Activated B cell treated with CpG ODN at 0.5 μM for 24 hours (primary cell): ENCODE results near the gene GAST. TPM values are rescaled to one million over a fixed set of nuclear protein-coding genes. Genes with fewer than 3 reads are reported as not detected.
A peak's percentile ranks its signal among the peaks of the same experiment; 100 is the strongest.
"Not testable (repeated sequence)": the region's sequence is repeated elsewhere in the genome, so short reads cannot be mapped to it uniquely, and the experiment has no call there.

Experiments
- ATAC-seq: fragments of 200-7000 bp; cut with Tn5 transposase; one replicate; pipeline ENCODE4 v1.10.0; 2021; ENCODE audit warnings: low read depth, mild to moderate bottlenecking, moderate library complexity
- CTCF ChIA-PET: fragments of 350-600 bp; sonication (Branson Sonifier 250); formaldehyde crosslinking; loops from one replicate; lab custom pipeline; 2021; ENCODE audit warnings: antibody characterized with exemption; lab: Charles Lee
- POLR2A ChIA-PET: fragments of 350-600 bp; sonication (Branson Sonifier 250); formaldehyde crosslinking; loops from one replicate; lab custom pipeline; 2021; ENCODE audit warnings: antibody characterized with exemption; lab: Charles Lee
- DNase-seq: peaks from one replicate; pipeline ENCODE4 v3.0.0; 2022
- H3K27ac Mint-ChIP-seq: one replicate; pipeline ENCODE4 v1.8.0; 2020; ENCODE audit warnings: mixed read lengths
- H3K27me3 Mint-ChIP-seq: one replicate; pipeline ENCODE4 v1.8.0; 2021; ENCODE audit warnings: mixed read lengths
- H3K36me3 Mint-ChIP-seq: one replicate; pipeline ENCODE4 v1.8.0; 2021; ENCODE audit warnings: low read depth, mixed read lengths
- H3K4me1 Mint-ChIP-seq: one replicate; pipeline ENCODE4 v1.8.0; 2021; ENCODE audit warnings: mixed read lengths
- H3K4me3 Mint-ChIP-seq: one replicate; pipeline ENCODE4 v1.8.0; 2020; ENCODE audit warnings: mild to moderate bottlenecking, mixed read lengths
- H3K9me3 Mint-ChIP-seq: one replicate; pipeline ENCODE4 v1.8.0; 2020; ENCODE audit warnings: mixed read lengths
- CTCF ChIP-seq: fragments of 200-600 bp; IDR thresholded peaks from one replicate; pipeline ENCODE4 v1.8.0; 2022; ENCODE audit warnings: antibody characterized with exemption, mild to moderate bottlenecking
- intact Hi-C: fragments of 100-400 bp; cut with micrococcal nuclease; formaldehyde crosslinking; loops from one replicate; pipeline ENCODE4 v1.15.1; 2024
- total RNA-seq: library from RNA; stranded (reverse); gene quantifications from 2 replicates; pipeline ENCODE4 v1.2.3, GENCODE V29; 2022

The GAST gene
- total RNA-seq, 1 donor from 2014 or later: not detected

GRCh38 chr17:41683441-41684007 lies 28.6 kb upstream of the GAST start:
- Mint-ChIP-seq H3K27ac (no peak overlapping the region), H3K4me1 (peaks cover 18% of the 10 kb centered on the region), H3K36me3 (no peaks in the 10 kb centered on the region), H3K4me3 (no peak overlapping the region), H3K9me3 (no peaks in the 10 kb centered on the region), H3K27me3 (no peaks in the 10 kb centered on the region)
- DNase-seq: no peak
- intact Hi-C loops: no loop called here
- no peak for TF ChIP-seq CTCF
- ATAC-seq: no peak
- CTCF ChIA-PET: no interaction called here
- POLR2A ChIA-PET: no interaction called here

DNA sequence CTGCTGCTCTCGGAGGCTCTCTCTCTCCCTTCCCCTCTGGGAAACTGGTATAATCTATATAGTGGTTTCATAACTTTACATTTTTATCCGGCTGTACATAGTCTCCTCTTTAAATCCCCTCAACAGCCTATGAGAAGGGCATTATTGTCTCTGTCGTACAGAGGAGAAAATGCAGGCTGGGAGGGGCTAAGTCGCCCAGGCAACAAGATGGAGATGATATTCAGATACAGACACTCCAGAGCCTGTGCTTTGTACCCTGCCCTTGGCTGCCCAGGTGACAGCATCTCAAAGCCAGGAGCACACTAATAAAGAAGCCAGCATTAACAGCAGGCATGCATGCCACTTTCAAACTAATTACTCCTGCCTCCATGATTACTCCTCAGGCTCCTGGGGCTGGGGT lies 28.1 kb upstream of the GAST start:
- CTCF ChIA-PET: interaction anchor here (1.9 kb wide), 1 partner anchor 16 kb away, joined by 6 read pairs; no protein-coding TSS in a partner anchor
- Mint-ChIP-seq H3K27ac (no peak overlapping the region), H3K4me1 (peaks cover 13% of the 10 kb centered on the region), H3K4me3 (no peak overlapping the region), H3K9me3 (no peaks in the 10 kb centered on the region), H3K36me3 (peaks cover 4% of the 10 kb centered on the region), H3K27me3 (no peaks in the 10 kb centered on the region)
- no peak for TF ChIP-seq CTCF
- intact Hi-C loops: no loop called here
- POLR2A ChIA-PET: interaction anchor here (0.6 kb wide), 2 partner anchors 8 to 332 kb away, joined by 3 to 7 read pairs; no protein-coding TSS in a partner anchor
- ATAC-seq (no peak), DNase-seq (no peak)

- intact Hi-C loops: loop anchor here (5.0 kb wide), 2 partner anchors 102 to 1468 kb away; partner anchors contain the start of genes JUP and WIPF2
- POLR2A ChIA-PET: not testable (repeated sequence)
Measured at GRCh38 chr17:41685753-41686152, 26.4 kb upstream of the GAST start.

DNA sequence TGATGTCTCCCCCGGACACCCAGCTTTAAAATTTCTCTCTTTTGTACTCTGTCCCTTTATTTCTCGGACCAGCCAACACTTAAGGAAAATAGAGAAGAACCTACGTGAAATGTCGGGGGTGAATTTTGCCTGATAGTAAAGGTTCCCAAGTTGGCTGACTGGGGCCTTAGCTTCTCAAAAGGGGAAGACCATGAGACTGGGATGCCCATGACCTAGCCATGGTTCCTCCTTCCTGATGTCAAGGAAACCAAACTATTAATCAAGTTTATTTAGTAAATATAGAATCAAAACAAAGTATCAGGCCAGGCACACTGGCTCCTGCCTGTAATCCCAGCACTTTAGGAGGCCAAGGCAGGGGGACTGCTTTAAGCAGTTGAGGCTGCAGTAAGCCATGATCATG lies 25.9 kb upstream of the GAST start:
- intact Hi-C loops: loop anchor here (5.0 kb wide), 2 partner anchors 101 to 1469 kb away; partner anchors contain the start of genes JUP and WIPF2
- H3K4me3 Mint-ChIP-seq: no peak overlapping the region

More at GRCh38 chr17:41685753-41686152, 26.4 kb upstream of the GAST start:
- H3K4me1 Mint-ChIP-seq: peaks cover 21% of the 10 kb centered on the region
- CTCF ChIA-PET: interaction anchor here (1.9 kb wide), 1 partner anchor 18 kb away, joined by 6 read pairs; no protein-coding TSS in a partner anchor
- not testable (repeated sequence) for H3K27ac Mint-ChIP-seq, DNase-seq, H3K4me3 Mint-ChIP-seq, ATAC-seq, H3K27me3 Mint-ChIP-seq, H3K9me3 Mint-ChIP-seq
- H3K36me3 Mint-ChIP-seq: peaks cover 22% of the 10 kb centered on the region

DNA sequence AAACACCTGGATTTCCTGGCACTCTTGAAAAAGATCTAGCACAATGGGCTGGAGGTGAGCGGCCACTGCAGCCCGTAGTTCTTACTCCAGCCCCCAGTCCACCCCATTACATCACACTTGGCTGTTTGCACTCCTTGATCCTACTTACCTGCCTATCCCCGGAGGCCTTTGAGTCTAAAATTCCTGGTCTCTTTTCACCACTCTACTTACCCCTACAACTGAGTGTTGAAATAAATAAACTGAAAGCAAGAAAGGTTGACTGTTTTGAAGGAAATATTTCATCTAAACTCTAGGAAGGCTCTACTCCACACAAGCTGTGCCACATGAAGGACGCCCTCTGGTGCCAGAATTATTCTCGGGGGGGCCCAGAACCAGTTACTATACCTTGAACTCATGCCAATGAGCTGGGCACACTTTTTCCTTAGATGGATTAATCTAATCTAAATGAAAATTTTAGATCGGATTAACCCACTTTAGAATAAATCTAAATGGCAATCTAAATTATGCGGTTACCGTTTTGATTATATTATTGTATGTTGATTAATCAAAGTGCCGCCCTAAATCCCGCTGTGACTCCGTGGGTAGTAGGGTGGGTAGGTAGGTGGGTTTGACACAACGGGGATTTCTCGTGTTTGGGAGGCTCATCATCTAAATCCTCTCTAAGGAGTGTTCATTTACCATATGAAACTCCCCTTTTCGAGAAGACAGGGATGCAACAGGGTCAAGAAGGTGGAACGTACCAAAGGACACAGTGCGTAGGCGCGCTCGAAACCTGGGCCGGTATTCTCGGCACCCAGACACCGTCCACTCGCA lies 24.1 kb upstream of the GAST start:
- ChIA-PET CTCF (interaction anchor here (0.6 to 5.5 kb wide), 7 partner anchors 10 to 1155 kb away, joined by 3 to 72 read pairs (median 9); no protein-coding TSS in a partner anchor), POLR2A (interaction anchor here (0.6 to 9.6 kb wide), 52 partner anchors 8 to 1827 kb away, joined by 3 to 421 read pairs (median 5); partner anchors contain the start of genes ACLY, CASC3, CCR7 and CNP)
- DNase-seq (no peak), ATAC-seq (peak; percentile 8)
- no peaks in the 10 kb centered on the region for H3K27me3 Mint-ChIP-seq
- H3K4me1 Mint-ChIP-seq: peaks cover 39% of the 10 kb centered on the region
- H3K36me3 Mint-ChIP-seq: peaks cover 44% of the 10 kb centered on the region
- no peak for TF ChIP-seq CTCF
- no peaks in the 10 kb centered on the region for H3K9me3 Mint-ChIP-seq
- peak overlapping the region; percentile 99 for H3K27ac Mint-ChIP-seq
- peak overlapping the region; percentile 95 for H3K4me3 Mint-ChIP-seq
- intact Hi-C loops: loop anchor here (1.0 to 5.0 kb wide), 6 partner anchors 12 to 1471 kb away; partner anchors contain the start of genes JUP and WIPF2

More for the DNA sequence above, 25.9 kb upstream of the GAST start:
- Mint-ChIP-seq H3K27ac (no peak overlapping the region), H3K4me1 (peaks cover 26% of the 10 kb centered on the region), H3K27me3 (no peaks in the 10 kb centered on the region), H3K36me3 (peaks cover 27% of the 10 kb centered on the region), H3K9me3 (no peaks in the 10 kb centered on the region)
- ChIA-PET POLR2A (no interaction called here), CTCF (no interaction called here)
- no peak for ATAC-seq
- DNase-seq: no peak
- TF ChIP-seq CTCF: no peak
